HepG2 (cell line): ENCODE measurements around the gene NECTIN2. TPM values are rescaled to one million over a fixed set of nuclear protein-coding genes. Genes with fewer than 3 reads are reported as not detected.

Experiments
- ATAC-seq: fragments of 200-7000 bp; cut with Tn5 transposase; 3 replicates; pipeline ENCODE4 v1.9.1; 2020; ENCODE audit warnings: mild to moderate bottlenecking, moderate library complexity
- BruUV-seq: library from RNA; stranded (reverse); fragments of 400-500 nt; replicated peaks from 2 replicates; lab custom pipeline; 2021; lab: Mats Ljungman, UMichigan
- CTCF ChIA-PET: fragments of 300-600 bp; formaldehyde crosslinking; extraction: SDS; loops from one replicate; lab custom pipeline; 2021; ENCODE audit warnings: low total read pairs, inconsistent platforms, low intra/inter-chr PET ratio; lab: Yijun Ruan, JAX
- POLR2A ChIA-PET: fragments of 350-600 bp; sonication (Branson Sonifier 250); formaldehyde crosslinking; loops from one replicate; lab custom pipeline; 2020; ENCODE audit warnings: antibody characterized with exemption, inconsistent platforms; lab: Yijun Ruan, JAX
- DNase-seq: peaks from one replicate; pipeline ENCODE4 v3.0.0-alpha.2; 2015; ENCODE audit warnings: low spot score
- FAIRE-seq: peaks from 3 replicates; lab custom pipeline; 2011; peaks lifted over from hg19 to GRCh38; lab: Jason Lieb, UNC
- H2AFZ ChIP-seq: one replicate; pipeline ENCODE4 v1.6.1; 2011; ENCODE audit warnings: low read length, inconsistent platforms
- H3K27ac ChIP-seq: fragments of 300-600 bp; 3 replicates; pipeline ENCODE4 v1.8.0; 2011; ENCODE audit warnings: mixed run types, mild to moderate bottlenecking, mixed read lengths, low read length, inconsistent platforms; ENCODE audit not compliant: insufficient read depth; ENCODE audit errors: extremely low read length
- H3K27me3 ChIP-seq, 2 experiments: fragments of 200-600 bp in 1 of 2; 2 replicates in 1 of 2; 3 replicates in 1 of 2; pipeline versions ENCODE4 v1.6.0 to v1.8.0; 2011; ENCODE audit warnings: low read length in 2 of 2, mild to moderate bottlenecking in 2 of 2, moderate library complexity in 2 of 2, inconsistent platforms in 1 of 2; ENCODE audit not compliant: insufficient read depth in 2 of 2, control insufficient read depth in 1 of 2
- H3K36me3 ChIP-seq, 2 experiments: fragments of 200-600 bp in 1 of 2; replicated peaks in 1 of 2; 2 replicates in 1 of 2; 3 replicates in 1 of 2; pipeline versions ENCODE4 v1.5.1 to v1.8.0; 2011; ENCODE audit warnings: low read length in 2 of 2, inconsistent platforms in 1 of 2; ENCODE audit not compliant: insufficient read depth in 2 of 2, control insufficient read depth in 1 of 2
- H3K4me1 ChIP-seq: 2 replicates; pipeline ENCODE4 v1.5.1; 2012; ENCODE audit warnings: low read length, inconsistent platforms; ENCODE audit not compliant: insufficient read depth
- H3K4me2 ChIP-seq: 2 replicates; pipeline ENCODE4 v1.6.0; 2011; ENCODE audit warnings: low read depth, low read length, inconsistent platforms
- H3K4me3 ChIP-seq, 3 experiments: fragments of 200-600 bp in 1 of 3; sonication (generic), shearing (Covaris generic) in 1 of 3; replicated peaks in 1 of 3; 2 replicates each; pipeline ENCODE4 v1.5.1; 2011 to 2016; ENCODE audit warnings: low read length in 3 of 3, inconsistent platforms in 2 of 3, low read depth in 2 of 3, mild to moderate bottlenecking in 2 of 3, control low read depth in 1 of 3, mixed read lengths in 1 of 3; ENCODE audit not compliant: insufficient read depth in 1 of 3
- H3K79me2 ChIP-seq: one replicate; pipeline ENCODE4 v1.6.1; 2011; ENCODE audit warnings: low read length, inconsistent platforms; ENCODE audit not compliant: insufficient read depth
- H3K9ac ChIP-seq: 2 replicates; pipeline ENCODE4 v1.6.0; 2011; ENCODE audit warnings: mild to moderate bottlenecking, low read depth, low read length, inconsistent platforms; ENCODE audit not compliant: insufficient read depth
- H3K9me3 ChIP-seq: 2 replicates; pipeline ENCODE4 v1.5.1; 2012; ENCODE audit warnings: mild to moderate bottlenecking, low read length
- H4K20me1 ChIP-seq: 2 replicates; pipeline ENCODE4 v1.6.0; 2011; ENCODE audit warnings: inconsistent platforms, mild to moderate bottlenecking, low read length, moderate library complexity; ENCODE audit not compliant: insufficient read depth
- ATF3 ChIP-seq: sonication (generic); formaldehyde crosslinking; IDR thresholded peaks from 2 replicates; pipeline ENCODE4 v1.4.0; 2020; ENCODE audit warnings: missing genetic modification reagents
- ATF4 ChIP-seq, 2 experiments: fragments of 450-650 bp in 1 of 2; sonication (generic) in 1 of 2; formaldehyde crosslinking; IDR thresholded peaks; 2 replicates each; pipeline versions ENCODE4 v1.5.0 to v1.8.0; 2020 to 2022; ENCODE audit warnings: mild to moderate bottlenecking in 1 of 2, missing genetic modification reagents in 1 of 2
- BCL3 ChIP-seq: sonication (generic); formaldehyde crosslinking; IDR thresholded peaks from 2 replicates; pipeline ENCODE4 v1.5.1; 2020; ENCODE audit warnings: mild to moderate bottlenecking, missing genetic modification reagents, moderate library complexity
- CERS6 ChIP-seq: sonication (generic); formaldehyde crosslinking; IDR thresholded peaks from 2 replicates; pipeline ENCODE4 v1.5.0; 2020; ENCODE audit warnings: missing genetic modification reagents
- HNRNPUL1 ChIP-seq: fragments of 200-400 bp; formaldehyde crosslinking; IDR thresholded peaks from 2 replicates; pipeline ENCODE4 v1.6.1; 2017; ENCODE audit warnings: low read depth, mild to moderate bottlenecking, low read length, moderate library complexity
- POGZ ChIP-seq: sonication (generic); formaldehyde crosslinking; IDR thresholded peaks from 2 replicates; pipeline ENCODE4 v1.4.0; 2020; ENCODE audit warnings: mild to moderate bottlenecking, missing genetic modification reagents
- ZBTB3 ChIP-seq: sonication (generic); formaldehyde crosslinking; IDR thresholded peaks from 2 replicates; pipeline ENCODE4 v1.4.0; 2020; ENCODE audit warnings: low read depth, mild to moderate bottlenecking, moderate library complexity, missing genetic modification reagents, borderline replicate concordance
- ZIK1 ChIP-seq: sonication (generic); formaldehyde crosslinking; IDR thresholded peaks from 2 replicates; pipeline ENCODE4 v1.5.0; 2020; ENCODE audit warnings: mild to moderate bottlenecking, low read depth, missing genetic modification reagents, borderline replicate concordance
- ZNF574 ChIP-seq: sonication (generic); formaldehyde crosslinking; IDR thresholded peaks from 2 replicates; pipeline ENCODE4 v1.4.0; 2020; ENCODE audit warnings: missing genetic modification reagents
- ZNF678 ChIP-seq: sonication (generic); formaldehyde crosslinking; IDR thresholded peaks from 2 replicates; pipeline ENCODE4 v1.4.0; 2020; ENCODE audit warnings: mild to moderate bottlenecking, missing genetic modification reagents
- WGBS: methylation state at CpG from one replicate; pipeline ENCODE4 v1.1.6; 2017; ENCODE audit warnings: low lambda C conversion rate; 5-methylcytosine and 5-hydroxymethylcytosine counted together
- in situ Hi-C: cut with HindIII; loops from 2 replicates; pipeline ENCODE4 v1.10.0; 2017; ENCODE audit warnings: low pct_unique_long_range_greater_than_20kb; ENCODE audit not compliant: extremely low pct_ligation_motif_present
- intact Hi-C: fragments of 100-400 bp; cut with micrococcal nuclease; formaldehyde crosslinking; loops from one replicate; pipeline ENCODE4 v1.10.0; 2022; ENCODE audit not compliant: unreplicated experiment
- polyA plus RNA-seq, 8 experiments: library from polyadenylated mRNA; depleted of rRNA in 3 of 8; stranded (reverse) in 7 of 8; unstranded in 1 of 8; fragments of >200 nt; fragmentation: Illumina TruSeq in 4 of 8; extraction: Trizol in 4 of 8; gene quantifications; 2 replicates each; pipeline versions ENCODE4 v1.2.1 to v1.2.3, GENCODE V29; 2011 to 2016; ENCODE audit warnings: low read depth in 4 of 8, missing spikeins in 1 of 8, mixed read lengths in 1 of 8; ENCODE audit not compliant: insufficient read depth in 1 of 8
- total RNA-seq, 5 experiments: library from RNA; depleted of rRNA; stranded (reverse); fragments of >200 nt; fragmentation: Illumina TruSeq; extraction: Trizol; gene quantifications; 2 replicates each; pipeline ENCODE4 v1.2.3, GENCODE V29; 2016; ENCODE audit warnings: low read depth in 1 of 5
- TF ChIP-seq, protein P1 (sequence below): sonication (generic); formaldehyde crosslinking; IDR thresholded peaks from 2 replicates; pipeline ENCODE4 v1.8.0; 2023; ENCODE audit warnings: mild to moderate bottlenecking, missing genetic modification reagents

NECTIN2 gene
- total and polyA plus RNA-seq, 2 of the 13 experiments (the other 11 are each of a cell fraction or from before 2014, with no cell fraction given) = 75.4 to 114 TPM

DNA sequence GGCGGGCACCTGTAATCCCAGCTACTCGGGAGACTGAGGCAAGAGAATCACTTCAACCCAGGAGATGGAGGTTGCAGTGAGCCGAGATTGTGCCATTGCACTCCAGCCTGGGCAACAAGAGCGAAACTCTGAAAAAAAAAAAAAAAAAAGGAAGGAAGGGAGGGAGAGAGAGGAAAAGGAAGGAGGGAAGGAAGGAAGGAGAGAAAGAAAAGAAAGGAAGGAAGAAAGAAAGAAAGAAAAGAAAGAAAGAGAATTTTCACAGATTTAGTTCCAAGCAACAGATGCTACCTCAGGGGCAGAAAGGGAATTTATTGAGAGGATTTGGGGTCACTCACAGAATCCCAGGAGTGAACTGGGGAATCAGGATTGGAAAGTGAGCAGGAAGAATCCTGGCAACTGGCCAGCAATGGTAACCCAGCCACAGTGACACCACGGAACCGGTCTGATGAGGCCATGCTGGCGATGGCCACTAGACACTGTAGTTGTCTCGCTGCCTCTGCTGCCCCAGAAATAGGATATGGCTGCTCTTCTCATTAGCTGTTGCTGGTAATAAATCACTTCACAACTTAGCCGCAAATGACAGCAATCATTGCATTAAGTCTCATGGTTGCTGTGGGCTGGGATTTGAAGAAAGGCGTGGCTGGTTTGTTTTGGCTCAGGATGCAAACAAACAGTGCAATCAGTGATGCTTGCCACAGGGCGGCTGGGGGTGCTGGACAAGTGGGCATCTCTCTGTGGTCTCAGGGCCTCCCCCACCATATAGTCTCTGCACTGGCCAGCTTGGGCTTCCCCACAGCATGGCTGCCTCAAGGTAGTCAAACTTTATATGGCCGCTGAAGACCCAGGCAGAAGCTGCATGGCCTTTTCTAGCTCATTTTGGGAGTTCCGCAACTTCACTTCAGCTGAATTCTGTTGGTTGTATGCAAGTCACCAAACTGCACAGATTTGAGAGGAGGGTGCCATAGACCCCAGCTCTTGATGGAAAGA, 42.4 kb upstream of the NECTIN2 start (continued):
- TF ChIP-seq ZNF574 (CRISPR knock-in tag) (no peak), POGZ (CRISPR knock-in tag) (no peak)
- TF ChIP-seq, all 625 proteins: peak for 0

- H3K27me3 ChIP-seq = no peaks in the 10 kb centered on the region; a peak in 1 of 5 replicates
- FAIRE-seq (no peak), DNase-seq (no peak), ATAC-seq (no peak)
- POLR2A ChIA-PET = interaction anchor here (1.4 to 4.0 kb wide), 5 partner anchors 9 to 84 kb away, joined by 10 to 76 read pairs (median 13); partner anchors contain the start of genes NECTIN2 and TOMM40
- intact Hi-C loops (loop anchor here (5.0 kb wide), 1 partner anchor 34 kb away; no protein-coding TSS in a partner anchor), in situ Hi-C loops (no loop called here)
- H3K27ac ChIP-seq = no peak overlapping the region
- BruUV-seq = no TSS peak
- H3K4me2 ChIP-seq = no peak overlapping the region
- H3K4me1 ChIP-seq = peaks cover 51% of the 10 kb centered on the region
- H3K9ac ChIP-seq = no peak overlapping the region
- H3K4me3 ChIP-seq = no peak overlapping the region
- peaks cover 0 to 3% of the 10 kb centered on the region in 2 experiments; a peak in 1 of 5 replicates for H3K36me3 ChIP-seq
- WGBS = 87% methylated on average over 7 of the region's 7 CpGs
- CTCF ChIA-PET = interaction anchor here (0.8 to 2.7 kb wide), 2 partner anchors 22 to 38 kb away, joined by 3 to 28 read pairs; no protein-coding TSS in a partner anchor
- H3K9me3 ChIP-seq = no peaks in the 10 kb centered on the region
- H2AFZ ChIP-seq = no peak overlapping the region
- H4K20me1 ChIP-seq = 0 out of 2 replicates have a peak, but pooled peaks cover 6% of the 10 kb centered on the region
- H3K79me2 ChIP-seq = peaks cover 21% of the 10 kb centered on the region
- TF ChIP-seq BCL3 = no peak
- TF ChIP-seq ZIK1 (CRISPR knock-in tag) = no peak
- TF ChIP-seq ZNF678 (CRISPR knock-in tag) = no peak
- TF ChIP-seq ATF3 = no peak
- TF ChIP-seq, protein P1, sequence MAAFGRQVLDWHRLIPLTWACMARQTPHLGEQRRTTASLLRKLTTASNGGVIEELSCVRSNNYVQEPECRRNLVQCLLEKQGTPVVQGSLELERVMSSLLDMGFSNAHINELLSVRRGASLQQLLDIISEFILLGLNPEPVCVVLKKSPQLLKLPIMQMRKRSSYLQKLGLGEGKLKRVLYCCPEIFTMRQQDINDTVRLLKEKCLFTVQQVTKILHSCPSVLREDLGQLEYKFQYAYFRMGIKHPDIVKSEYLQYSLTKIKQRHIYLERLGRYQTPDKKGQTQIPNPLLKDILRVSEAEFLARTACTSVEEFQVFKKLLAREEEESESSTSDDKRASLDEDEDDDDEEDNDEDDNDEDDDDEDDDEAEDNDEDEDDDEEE (CRISPR knock-in tag) = no peak
- TF ChIP-seq ZBTB3 (CRISPR knock-in tag) = no peak
- no peak for TF ChIP-seq HNRNPUL1
- no peak for TF ChIP-seq ATF4 (CRISPR knock-in tag; IDR thresholded peaks at IDR 0.05)
- TF ChIP-seq CERS6 (CRISPR knock-in tag) = no peak
Measured at GRCh38 chr19:44806291-44806690, 39.8 kb upstream of the NECTIN2 start.
